Kidney (tissue), 14 donors: Measurements from ENCODE around the gene ADARB1. TPM values are rescaled to one million over a fixed set of nuclear protein-coding genes. Genes with fewer than 3 reads are reported as not detected.

ENCODE experiments used
- DNase-seq, 5 donors: peaks; one replicate each; pipeline ENCODE4 v3.0.0-alpha.2; 2013 to 2020
- FAIRE-seq: peaks from 2 replicates; lab custom pipeline; 2012; peaks lifted over from hg19 to GRCh38; lab: Jason Lieb, UNC
- H3K27ac ChIP-seq, 2 donors: one replicate each; pipeline ENCODE4 v1.7.0; 2013; ENCODE audit warnings: low read depth in 2 of 2, low read length in 2 of 2, inconsistent platforms in 1 of 2
- H3K27me3 ChIP-seq: one replicate; pipeline ENCODE4 v1.7.1; 2013; ENCODE audit warnings: low read length, inconsistent platforms; ENCODE audit not compliant: control insufficient read depth, insufficient read depth
- H3K36me3 ChIP-seq, 3 donors: one replicate each; pipeline versions ENCODE4 v1.7.0 to v1.7.1; 2013; ENCODE audit warnings: low read length in 3 of 3, control low read depth in 1 of 3, inconsistent platforms in 1 of 3; ENCODE audit not compliant: insufficient read depth in 3 of 3, control insufficient read depth in 2 of 3
- H3K4me1 ChIP-seq, 3 donors: one replicate each; pipeline versions ENCODE4 v1.7.0 to v1.7.1; 2013; ENCODE audit warnings: low read length in 3 of 3, inconsistent platforms in 1 of 3, low read depth in 1 of 3; ENCODE audit not compliant: control insufficient read depth in 2 of 3, insufficient read depth in 2 of 3
- H3K4me3 ChIP-seq, 3 donors: one replicate each; pipeline versions ENCODE4 v1.7.0 to v1.8.1; 2013; ENCODE audit warnings: low read length in 3 of 3, control low read depth in 1 of 3, inconsistent platforms in 1 of 3
- H3K9ac ChIP-seq, 3 donors: one replicate each; pipeline versions ENCODE4 v1.7.0 to v1.7.1; 2013; ENCODE audit warnings: low read length in 3 of 3, control low read depth in 1 of 3, inconsistent platforms in 1 of 3
- H3K9me3 ChIP-seq, 3 donors: one replicate each; pipeline versions ENCODE4 v1.7.0 to v1.7.1; 2013; ENCODE audit warnings: low read length in 3 of 3, control low read depth in 1 of 3, inconsistent platforms in 1 of 3; ENCODE audit not compliant: control insufficient read depth in 2 of 3, insufficient read depth in 1 of 3
- CTCF ChIP-seq: IDR thresholded peaks from 3 replicates; pipeline ENCODE4 v1.5.1; 2012; ENCODE audit warnings: mild to moderate bottlenecking, moderate library complexity, borderline replicate concordance; ENCODE audit not compliant: insufficient read depth; ENCODE audit errors: extremely low read depth
- intact Hi-C: fragments of 100-400 bp; cut with DNase I; formaldehyde crosslinking; loops from one replicate; pipeline ENCODE4 v1.11.1; 2022
- polyA plus RNA-seq: library from polyadenylated mRNA; stranded (reverse); fragments of 350-450 nt; fragmentation: Illumina TruSeq; extraction: RNeasy Lipid Tissue Mini Kit (QIAGEN cat#74804); gene quantifications from one replicate; pipeline ENCODE4 v1.2.3, GENCODE V29; 2014; ENCODE audit warnings: low read depth, low replicate concordance; ENCODE audit not compliant: insufficient read depth
- total RNA-seq: library from RNA; stranded (reverse); fragmentation: NEBNext Ultra II Directional; extraction: Animal tissue kit (Norgen Biotek cat#: 25700); gene quantifications from one replicate; pipeline ENCODE4 v1.2.1, GENCODE V29; 2021
- donor health status: control.
- donor health status: control.
- donor health status: control.
- donor health status: control.
- donor health status: control.
- donor health status: DM: yes; HTN: yes; CAD: no.
- donor health status: Normal renal cell carcinoma (clear cell type).

ADARB1 gene
- total and polyA plus RNA-seq, 2 donors from 2014 or later: 6.7 to 34.9 TPM

DNA sequence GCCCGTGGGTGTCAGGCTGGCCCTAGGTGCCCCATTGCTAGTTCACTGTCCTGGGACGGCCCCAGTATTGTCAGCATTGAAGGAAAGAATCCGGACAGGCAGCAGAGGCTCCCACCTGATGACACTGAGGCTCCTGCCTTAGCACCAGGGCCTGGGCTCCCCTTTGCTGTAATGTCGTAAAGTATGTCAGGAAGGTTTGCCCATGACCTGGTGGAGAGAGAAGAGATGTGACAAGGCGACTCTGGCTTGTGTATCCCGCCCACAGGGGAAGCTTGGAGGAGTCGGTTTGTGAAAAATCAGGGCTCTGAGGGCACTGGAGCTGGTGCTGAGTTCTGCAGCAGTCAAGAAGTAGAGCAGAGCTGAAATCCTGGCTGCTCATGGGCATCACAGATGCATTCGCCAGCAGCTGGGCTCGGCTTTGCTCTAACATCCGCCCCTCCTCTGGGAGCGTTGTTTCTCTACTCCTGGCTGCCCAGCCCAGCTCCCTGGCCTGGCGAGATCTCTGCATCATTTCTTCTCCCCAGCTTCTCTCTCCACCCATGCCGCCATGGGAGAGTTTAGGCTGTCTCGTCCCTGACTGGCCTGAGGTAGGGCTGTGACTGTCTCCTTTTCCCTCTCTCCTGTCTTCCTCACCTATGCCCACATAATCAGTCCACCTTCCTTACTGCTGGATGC is 74.1 kb downstream of the ADARB1 start:
- no peak for TF ChIP-seq CTCF
- DNase-seq (no peak), FAIRE-seq (no peak)
- H3K9me3 ChIP-seq: no peaks in the 10 kb centered on the region
- no peaks in the 10 kb centered on the region for H3K27me3 ChIP-seq
- H3K36me3 ChIP-seq: no peaks in the 10 kb centered on the region
- H3K4me1 ChIP-seq: no peaks in the 10 kb centered on the region
- H3K27ac ChIP-seq: no peak overlapping the region
- H3K9ac ChIP-seq: no peak overlapping the region
- intact Hi-C loops: no loop called here
- no peak overlapping the region for H3K4me3 ChIP-seq

DNA sequence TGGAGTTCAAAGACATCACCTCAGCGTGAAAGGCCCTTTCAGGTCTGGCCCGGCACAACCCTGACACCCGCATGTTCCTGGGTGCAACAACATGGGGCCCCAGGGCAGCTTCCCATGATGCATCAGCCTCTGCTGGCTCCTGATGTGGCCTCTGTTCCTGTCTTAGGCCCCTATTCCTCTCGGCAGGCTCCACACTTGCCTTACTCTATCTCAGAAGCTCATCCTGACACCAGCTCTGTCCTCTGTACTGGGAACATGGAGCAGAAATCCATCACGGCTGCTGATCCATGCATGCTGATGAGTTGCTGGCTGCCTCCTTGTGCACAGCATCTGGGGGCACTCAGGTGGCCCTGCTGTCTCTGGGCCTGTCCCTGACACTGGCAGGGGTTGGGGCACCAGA is 74.6 kb downstream of the ADARB1 start:
- intact Hi-C loops: no loop called here
- Histone ChIP-seq H3K9ac (no peak overlapping the region), H3K4me1 (no peaks in the 10 kb centered on the region), H3K9me3 (no peaks in the 10 kb centered on the region), H3K27me3 (no peaks in the 10 kb centered on the region), H3K36me3 (no peaks in the 10 kb centered on the region), H3K4me3 (no peak overlapping the region), H3K27ac (no peak overlapping the region)
- FAIRE-seq: no peak
- TF ChIP-seq CTCF: no peak
- no peak for DNase-seq

DNA sequence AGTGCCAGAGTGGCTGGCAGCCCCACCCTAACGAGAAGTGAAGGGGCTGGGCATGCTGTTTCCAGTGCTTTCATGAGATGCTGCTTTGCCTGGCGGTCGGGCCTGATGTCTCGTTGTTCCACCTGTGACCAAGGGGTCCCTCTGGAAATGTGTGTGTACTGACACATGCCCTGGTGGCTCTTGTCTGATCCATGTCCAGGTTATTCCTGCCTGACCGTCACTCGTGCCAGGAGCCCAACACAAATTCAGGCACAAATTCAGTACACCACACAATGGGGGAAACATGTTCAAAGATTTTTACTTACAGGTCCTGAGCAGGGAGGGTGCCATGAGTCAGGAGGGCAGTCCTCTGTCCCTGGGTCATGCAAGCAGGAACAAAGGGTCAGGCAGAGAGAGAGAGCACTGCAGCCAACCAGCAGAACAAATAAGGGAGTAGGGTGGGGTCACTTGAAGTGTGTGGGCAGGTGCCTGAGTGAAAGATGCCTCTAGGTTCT is 76.3 kb downstream of the ADARB1 start:
- Histone ChIP-seq H3K36me3 (no peaks in the 10 kb centered on the region), H3K27me3 (no peaks in the 10 kb centered on the region), H3K9me3 (no peaks in the 10 kb centered on the region), H3K9ac (no peak overlapping the region), H3K4me1 (no peaks in the 10 kb centered on the region), H3K4me3 (no peak overlapping the region), H3K27ac (no peak overlapping the region)
- TF ChIP-seq CTCF: no peak
- FAIRE-seq (no peak), DNase-seq (no peak)
- intact Hi-C loops: no loop called here
